HG03439 (cell line): Measurements from ENCODE around the gene CAMK2G.
"Not testable (repeated sequence)": the region's sequence is repeated elsewhere in the genome, so short reads cannot be mapped to it uniquely, and the experiment has no call there.

Experiments
- ATAC-seq: cut with Tn5 transposase; IDR thresholded peaks from one replicate; pipeline ENCODE4 v1.9.1; 2021; ENCODE audit warnings: mild to moderate bottlenecking, moderate library complexity; ENCODE audit not compliant: unreplicated experiment

Gene CAMK2G

DNA sequence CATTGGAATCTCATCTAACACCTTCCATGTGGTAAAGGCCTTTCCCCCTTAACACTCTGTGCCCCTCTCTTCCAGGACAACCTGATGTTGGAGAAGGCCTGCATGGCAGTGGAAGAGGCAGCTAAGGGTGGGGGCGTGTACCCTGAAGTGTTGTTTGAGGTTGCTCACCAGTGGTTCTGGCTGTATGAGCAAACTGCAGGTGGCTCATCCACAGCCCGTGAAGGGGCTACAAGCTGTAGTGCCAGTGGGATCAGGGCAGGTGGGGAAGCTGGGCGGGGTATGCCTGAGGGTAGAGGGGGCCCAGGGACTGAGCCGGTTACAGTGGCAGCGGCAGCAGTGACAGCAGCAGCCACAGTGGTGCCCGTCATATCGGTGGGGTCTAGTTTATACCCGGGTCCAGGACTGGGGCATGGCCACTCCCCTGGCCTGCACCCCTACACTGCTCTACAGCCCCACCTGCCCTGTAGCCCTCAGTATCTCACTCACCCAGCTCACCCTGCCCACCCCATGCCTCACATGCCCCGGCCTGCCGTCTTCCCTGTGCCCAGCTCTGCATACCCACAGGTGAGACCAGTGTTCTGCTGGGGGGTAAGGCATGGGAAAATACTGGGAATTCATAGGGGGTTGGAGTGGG, 75.3 kb downstream of the CAMK2G start:
- no peak for ATAC-seq

DNA sequence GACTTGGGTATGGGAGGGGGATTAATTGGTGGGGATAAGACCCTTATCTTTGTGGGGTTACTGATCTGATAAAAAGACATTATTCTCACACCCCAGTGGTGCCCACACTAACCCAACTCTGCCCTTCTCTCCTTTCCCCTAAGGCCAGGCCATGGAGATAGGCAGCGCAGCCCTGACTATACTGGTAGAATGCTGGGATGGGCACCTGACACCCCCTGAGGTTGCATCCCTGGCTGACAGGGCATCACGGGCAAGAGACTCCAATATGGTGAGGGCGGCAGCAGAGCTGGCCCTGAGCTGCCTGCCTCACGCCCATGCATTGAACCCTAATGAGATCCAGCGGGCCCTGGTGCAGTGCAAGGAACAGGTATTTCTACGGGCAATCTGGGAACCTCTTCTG, 76.3 kb downstream of the CAMK2G start:
- ATAC-seq: no peak

DNA sequence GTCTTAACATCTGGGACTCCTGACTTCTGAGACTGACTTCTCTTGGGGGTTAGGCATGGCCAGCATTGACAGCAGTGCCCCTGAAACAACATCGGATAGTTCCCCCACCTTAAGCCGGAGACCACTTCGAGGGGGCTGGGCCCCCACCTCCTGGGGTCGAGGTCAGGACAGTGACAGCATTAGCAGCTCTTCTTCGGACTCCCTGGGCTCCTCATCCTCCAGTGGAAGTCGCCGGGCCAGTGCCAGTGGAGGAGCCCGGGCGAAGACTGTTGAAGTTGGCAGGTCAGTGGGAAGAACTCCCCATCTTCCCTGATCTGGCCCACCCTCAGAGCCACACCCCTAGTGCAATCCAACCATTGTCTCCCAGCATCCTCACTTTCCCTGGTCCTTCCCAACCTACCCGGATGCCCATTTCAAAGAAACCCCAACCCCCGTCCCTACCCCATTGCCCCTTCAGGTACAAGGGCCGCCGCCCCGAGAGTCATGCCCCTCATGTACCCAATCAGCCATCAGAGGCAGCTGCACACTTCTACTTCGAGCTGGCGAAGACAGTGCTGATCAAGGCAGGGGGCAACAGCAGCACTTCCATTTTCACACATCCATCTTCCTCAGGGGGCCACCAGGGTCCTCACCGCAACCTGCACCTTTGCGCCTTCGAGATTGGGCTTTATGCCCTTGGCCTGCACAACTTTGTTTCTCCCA, 76.9 kb downstream of the CAMK2G start:
- ATAC-seq: no peak

DNA sequence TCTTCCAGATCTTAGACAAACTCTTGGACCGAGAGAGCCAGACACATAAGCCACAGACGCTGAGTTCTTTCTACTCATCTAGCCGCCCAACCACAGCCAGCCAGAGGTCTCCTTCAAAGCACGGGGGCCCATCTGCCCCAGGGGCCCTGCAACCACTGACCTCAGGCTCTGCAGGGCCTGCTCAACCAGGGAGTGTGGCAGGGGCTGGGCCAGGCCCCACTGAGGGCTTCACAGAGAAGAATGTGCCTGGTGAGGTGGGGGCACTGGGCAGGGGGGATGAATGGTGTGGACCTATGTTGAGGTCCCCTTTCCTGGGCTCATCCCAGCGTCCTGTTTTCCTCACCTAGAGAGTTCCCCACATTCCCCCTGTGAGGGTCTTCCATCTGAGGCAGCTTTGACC, 77.6 kb downstream of the CAMK2G start:
- no peak for ATAC-seq

DNA sequence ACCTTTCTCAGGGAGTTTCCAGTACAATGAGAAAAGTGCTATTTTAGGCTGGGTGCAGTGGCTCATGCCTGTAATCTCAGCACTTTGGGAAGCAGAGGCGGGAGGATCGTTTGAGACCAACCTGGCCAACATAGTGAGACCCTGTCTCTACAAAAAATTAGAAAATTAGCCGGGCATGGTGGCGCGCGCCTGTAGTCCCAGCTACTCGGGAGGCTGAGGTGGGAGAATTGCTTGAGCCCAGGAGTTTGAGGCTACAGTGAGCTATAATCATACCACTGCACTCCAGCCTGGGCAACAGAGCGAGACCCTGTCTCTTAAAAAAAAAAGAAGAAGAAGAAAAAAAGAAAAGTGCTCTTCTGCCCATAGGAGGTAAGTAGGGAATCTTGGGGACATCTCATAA, 78.3 kb downstream of the CAMK2G start:
- ATAC-seq: not testable (repeated sequence)

DNA sequence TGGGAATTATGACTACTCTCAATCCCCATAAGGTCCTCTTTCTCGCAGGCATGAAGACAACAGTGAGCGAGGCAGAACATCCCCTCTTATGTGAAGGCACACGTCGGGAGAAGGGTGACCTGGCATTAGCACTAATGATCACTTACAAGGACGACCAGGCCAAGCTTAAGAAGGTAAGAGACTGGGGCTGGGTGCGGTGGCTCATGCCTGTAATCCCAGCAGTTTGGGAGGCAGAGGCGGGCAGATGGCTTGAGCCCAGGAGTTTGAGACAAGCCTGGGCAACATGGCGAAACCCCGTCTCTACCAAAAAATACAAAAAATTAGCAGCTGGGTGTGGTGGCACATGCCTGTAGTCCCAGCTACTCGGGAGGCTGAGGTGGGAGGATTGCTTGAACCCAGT, 78.9 kb downstream of the CAMK2G start:
- not testable (repeated sequence) for ATAC-seq

DNA sequence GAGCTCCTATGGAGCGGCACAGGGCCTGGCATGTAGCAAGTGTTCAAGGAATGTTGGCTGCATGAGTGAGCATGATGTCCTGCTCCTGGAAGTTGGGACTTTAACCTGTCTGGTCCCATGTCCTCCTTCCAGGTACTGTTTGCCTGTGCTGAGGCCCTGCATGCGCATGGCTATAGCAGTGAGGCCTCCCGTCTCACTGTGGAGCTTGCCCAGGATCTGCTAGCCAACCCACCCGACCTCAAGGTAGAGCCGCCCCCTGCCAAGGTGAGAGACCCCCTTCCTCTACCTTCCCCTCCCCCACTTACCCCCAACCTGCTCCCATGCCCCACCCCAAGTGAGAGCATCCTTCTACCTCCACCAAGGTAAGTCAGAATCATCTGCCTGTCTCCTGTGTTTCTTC, 80.9 kb downstream of the CAMK2G start:
- no peak for ATAC-seq

DNA sequence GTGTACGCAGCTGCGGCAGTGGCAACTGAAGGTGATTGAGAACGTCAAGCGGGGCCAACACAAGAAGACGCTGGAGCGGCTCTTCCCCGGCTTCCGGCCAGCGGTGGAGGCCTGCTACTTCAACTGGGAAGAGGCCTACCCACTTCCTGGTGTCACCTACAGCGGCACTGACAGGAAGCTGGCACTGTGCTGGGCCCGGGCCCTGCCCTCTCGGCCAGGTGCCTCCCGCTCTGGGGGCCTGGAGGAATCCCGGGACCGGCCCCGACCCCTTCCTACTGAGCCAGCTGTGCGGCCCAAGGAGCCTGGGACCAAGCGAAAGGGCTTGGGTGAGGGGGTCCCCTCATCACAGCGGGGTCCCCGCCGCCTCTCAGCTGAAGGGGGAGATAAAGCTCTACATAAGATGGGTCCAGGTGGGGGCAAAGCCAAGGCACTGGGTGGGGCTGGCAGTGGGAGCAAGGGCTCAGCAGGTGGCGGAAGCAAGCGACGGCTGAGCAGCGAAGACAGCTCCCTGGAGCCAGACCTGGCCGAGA, 82.4 kb downstream of the CAMK2G start:
- ATAC-seq: no peak

DNA sequence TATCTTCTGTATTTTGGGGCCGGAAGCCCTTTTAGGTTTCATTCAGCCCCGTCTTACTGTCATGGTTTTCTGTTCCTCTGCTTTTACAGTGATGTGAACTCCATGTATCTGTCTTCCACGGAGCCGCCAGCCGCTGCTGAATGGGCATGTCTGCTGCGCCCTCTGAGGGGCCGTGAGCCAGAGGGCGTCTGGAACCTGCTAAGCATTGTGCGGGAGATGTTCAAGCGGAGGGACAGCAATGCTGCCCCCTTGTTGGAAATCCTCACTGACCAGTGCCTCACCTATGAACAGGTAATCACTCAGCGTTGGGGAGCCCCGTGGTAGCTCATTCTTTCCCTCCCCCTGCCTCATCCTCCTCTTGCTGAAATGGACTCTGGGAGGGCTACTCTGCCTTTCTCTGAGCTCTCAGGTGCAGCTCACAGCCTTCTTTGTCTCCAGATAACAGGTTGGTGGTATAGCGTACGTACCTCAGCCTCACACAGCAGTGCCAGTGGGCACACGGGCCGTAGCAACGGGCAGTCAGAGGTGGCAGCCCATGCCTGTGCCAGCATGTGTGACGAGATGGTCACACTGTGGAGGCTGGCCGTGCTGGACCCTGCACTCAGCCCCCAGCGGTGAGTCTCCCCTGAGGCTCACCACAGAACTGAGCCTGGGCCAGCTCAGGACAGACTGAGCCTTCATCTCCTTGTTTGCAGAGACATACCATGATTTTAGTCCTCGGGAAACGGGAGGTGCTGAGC, 83.3 kb downstream of the CAMK2G start:
- ATAC-seq: no peak

DNA sequence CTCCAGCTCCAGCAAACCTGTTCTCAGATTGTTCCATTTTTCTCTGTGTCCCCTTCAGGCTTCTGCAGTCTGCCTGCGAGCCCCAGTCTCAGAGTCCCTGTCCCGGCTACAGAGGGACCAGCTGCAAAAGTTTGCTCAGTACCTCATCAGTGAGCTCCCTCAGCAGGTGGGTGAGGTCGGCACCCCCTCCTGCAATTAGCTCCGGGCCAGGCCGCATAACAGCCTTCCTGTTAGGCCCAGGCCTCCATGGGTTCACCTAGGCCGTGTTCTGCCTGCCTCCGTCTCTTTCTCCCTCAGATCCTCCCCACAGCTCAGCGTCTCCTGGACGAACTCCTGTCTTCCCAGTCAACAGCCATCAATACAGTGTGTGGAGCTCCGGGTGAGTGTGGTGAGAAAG, 84.7 kb downstream of the CAMK2G start:
- ATAC-seq: no peak

DNA sequence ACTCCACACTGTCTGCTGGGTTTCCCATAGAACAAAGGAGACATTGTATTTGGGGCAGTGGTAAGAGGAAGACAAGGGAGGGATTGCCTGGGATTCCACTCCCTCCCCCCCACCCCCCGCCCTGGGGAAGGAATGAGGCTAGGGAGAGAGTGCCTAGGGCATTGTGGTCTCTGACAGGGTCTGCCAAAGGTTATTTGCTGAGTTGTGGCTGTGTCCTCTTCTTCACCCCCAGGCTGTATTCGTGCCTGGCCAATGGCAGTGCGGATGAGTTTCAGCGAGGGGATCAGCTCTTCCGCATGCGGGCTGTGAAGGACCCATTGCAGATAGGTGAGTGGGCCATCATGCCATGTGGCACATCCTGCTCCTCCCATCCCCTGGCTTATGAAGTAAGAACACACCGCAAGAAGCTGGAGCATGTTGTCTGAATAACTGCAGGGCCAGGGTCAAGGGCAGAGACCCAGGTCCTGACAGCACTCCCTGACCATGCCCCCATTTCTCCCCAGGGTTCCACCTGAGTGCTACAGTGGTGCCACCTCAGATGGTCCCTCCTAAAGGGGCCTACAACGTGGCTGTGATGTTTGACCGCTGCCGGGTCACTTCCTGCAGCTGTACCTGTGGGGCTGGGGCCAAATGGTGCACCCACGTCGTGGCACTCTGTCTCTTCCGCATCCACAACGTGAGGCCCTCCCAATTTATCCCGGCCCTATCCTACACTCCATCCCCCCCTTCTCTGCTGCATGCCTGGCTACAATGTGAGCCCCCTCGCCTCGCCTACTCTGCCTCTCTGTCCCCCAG, 85.3 kb downstream of the CAMK2G start:
- ATAC-seq: no peak

DNA sequence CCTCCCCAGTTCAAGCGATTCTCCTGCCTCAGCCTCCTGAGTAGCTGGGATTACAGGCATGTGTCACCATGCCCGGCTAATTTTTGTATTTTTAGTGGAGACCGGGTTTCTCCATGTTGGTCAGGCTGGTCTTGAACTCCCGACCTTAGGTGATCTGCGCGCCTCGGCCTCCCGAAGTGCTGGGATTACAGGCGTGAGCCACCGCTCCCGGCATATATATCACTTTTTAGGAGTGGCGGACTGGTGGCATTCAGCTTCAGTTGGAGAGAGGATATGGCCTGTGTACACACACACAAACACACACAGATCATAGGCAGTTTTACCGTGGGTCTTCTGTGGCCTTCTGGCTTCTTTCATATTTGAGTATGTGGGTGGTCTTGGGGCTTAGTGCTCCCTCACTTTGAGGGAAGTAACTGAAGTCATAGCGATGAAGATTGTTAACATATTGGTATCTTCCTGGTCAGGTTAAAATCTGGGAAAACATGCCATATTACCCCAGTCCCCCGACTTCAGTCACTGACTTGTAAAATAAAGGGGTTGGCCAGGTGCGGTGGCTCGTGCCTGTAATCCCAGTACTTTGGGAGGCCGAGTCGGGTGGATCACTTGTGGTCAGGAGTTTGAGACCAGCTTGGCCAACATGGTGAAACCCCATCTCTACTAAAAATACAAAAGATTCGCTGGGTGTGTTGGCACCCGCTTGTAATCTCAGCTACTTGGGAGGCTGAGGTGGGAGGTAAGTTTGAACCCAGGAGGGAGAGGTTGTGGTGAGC, 87.1 kb downstream of the CAMK2G start:
- not testable (repeated sequence) for ATAC-seq

DNA sequence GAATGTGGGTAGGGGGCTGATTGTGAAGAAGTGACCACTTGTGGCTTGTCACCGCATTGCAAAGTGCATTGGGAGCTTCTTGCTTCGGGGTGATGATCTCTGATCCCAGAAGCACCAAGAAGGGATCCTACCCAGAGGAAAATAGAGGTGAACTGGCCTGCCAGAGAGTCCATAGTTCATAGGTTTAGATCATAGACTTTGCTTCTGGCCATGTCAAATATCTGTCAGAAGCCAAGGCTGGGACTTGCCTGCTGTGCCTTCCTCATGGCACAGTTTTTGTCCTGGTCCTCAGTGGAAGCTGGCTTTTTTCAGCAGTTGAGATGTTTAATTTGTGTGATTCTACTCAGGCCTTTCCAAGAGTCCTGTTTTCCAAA, 87.9 kb downstream of the CAMK2G start:
- ATAC-seq: no peak

DNA sequence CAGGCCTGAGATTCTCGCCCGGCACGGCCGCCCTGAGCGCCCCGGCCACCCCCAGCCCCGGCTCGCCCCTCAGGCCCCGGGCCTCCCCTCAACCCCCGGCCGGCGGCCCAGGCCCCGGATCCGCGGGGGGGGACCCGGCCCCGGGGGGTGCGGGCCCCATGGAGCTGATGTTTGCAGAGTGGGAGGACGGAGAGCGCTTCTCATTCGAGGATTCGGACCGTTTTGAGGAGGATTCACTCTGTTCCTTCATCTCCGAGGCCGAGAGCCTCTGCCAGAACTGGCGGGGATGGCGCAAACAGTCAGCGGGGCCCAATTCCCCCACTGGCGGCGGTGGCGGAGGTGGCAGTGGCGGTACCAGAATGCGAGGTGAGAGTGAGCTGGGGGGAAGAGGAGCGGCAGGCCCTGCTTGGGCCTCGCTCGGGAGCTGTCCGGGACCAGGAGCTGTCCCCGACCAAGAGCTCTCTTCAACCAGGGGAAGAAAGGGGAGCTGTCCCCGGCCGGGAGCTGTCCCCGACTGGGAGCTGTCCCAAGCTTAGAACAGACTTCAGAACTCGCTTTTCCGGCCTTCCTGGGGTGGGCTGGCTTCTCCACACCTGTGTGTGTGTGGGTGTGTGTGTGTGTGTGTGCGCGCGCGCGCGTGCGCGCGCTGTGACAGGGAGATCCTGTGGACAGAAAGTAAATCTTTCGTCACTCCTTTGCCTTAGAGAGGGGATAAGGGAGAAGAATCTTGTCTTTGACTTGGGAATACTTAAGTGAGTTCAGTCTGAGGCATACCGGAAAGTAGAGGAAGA, 88.4 kb downstream of the CAMK2G start:
- peak; percentile 25 for ATAC-seq

DNA sequence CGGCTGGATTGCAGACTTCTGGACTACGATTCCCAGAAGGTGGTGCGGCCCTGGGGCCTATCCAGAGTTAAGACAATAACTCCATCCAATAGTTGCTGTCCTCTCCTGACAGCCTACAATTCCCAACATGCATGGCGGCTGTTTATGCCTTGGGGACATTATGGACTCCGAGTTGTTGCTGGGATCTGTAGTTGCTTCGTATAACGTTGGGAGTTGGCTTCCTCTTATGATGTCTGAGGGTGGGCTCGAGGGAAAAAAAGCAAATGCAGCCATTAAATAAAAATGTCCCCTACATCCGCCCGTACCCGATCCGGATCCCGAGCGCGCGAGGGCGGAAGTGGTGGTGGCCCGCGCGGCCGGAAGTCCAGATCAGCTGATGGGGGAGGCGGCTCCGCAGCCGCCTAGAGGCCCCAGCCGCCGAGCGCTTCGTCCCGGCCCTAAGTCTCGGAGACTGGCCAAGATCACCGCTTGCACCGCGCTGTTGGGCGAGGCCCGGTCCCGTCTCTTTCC, 89.1 kb downstream of the CAMK2G start, which contains the start of gene ZSWIM8:
ZSWIM8 (plus strand) TSS at position 396 of the 510 bp plus-strand sequence. CDS start 273 bp downstream, outside the sequence.
- peak; percentile 69 for ATAC-seq

DNA sequence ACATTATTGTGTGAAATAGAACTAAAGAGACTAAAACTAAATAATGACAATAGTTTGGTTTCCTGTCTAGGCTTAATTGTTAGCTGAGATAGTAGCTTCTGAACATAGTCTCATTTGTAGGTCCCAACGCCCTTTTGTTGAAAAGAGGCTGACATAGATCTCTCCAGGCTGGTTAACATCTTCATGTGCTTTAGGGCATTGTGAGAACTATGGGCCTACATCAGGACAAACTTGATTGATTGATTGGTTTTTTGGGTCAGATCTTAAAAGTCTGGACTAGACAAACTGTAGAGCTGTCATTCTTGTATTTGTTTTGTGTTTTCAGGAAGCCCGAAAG, 91.6 kb downstream of the CAMK2G start:
- ATAC-seq: no peak

DNA sequence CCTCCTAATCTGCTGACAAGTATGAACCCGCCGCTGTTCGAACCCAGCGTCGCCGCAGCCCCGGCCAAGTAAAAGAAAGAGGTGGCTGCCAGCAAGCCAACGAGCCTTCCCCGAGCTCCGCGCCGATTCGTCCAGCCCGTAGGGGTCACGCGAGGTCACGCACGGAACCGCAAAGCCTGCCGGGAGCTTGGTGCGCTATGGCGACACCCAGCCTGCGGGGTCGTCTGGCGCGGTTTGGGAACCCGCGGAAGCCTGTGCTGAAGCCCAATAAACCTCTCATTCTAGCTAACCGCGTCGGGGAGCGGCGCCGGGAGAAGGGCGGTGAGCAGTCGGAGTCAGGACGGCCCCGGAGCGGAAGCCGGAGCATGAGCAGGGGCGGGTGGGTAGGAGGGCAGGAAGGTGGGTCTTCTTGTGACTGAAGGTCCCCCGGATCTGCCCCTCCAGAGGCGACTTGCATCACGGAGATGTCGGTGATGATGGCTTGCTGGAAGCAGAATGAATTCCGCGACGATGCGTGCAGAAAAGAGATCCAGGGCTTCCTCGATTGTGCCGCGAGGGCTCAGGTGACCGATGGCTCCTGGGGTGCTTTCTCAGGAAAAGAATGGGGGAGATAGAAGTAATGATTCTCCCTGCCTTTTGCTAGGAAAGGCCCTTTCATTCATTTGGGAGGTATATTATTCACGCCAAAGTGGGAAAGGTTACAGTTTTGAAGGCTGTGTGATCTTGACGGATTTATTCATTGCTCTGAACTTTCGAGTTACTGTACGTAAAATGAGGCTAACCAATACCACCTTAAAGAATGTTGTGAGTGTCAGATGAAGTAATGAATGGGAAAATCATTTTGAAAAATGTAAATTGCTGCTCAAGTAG, 92.2 kb downstream of the CAMK2G start, which contains the start of gene CHCHD1:
CHCHD1 (plus strand) TSS at position 170 of the 870 bp plus-strand sequence; CDS start at position 198, 28 bp downstream.
- peak; percentile 55 for ATAC-seq

DNA sequence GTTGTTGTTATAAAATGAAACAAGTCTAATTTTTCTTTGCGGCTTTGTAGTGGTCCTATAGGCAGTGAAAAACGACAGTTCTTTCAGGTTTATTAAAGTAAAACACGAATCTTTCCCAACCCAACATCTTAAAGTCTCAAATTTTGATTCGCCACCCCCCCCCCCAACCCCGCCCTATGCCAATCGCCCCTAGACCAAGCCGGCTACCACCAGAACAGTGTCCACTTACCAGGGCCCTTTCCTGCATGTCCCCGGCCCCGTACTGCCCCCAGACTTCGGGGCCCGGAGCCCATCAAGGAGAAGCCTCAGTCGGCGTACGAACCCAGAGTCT, 92.8 kb downstream of the CAMK2G start:
- ATAC-seq: no peak
